GM12878 (cell line): ENCODE data around the gene VWA8. TPM values are rescaled to one million over a fixed set of nuclear protein-coding genes. Genes with fewer than 3 reads are reported as not detected.

Experiments
- ATAC-seq: fragments of 200-7000 bp; cut with Tn5 transposase; 3 replicates; pipeline ENCODE4 v1.9.1; 2020; ENCODE audit warnings: mild to moderate bottlenecking, moderate library complexity
- BruUV-seq: library from RNA; stranded (reverse); fragments of 400-500 nt; replicated peaks from 2 replicates; lab custom pipeline; 2021; lab: Mats Ljungman, UMichigan
- CTCF ChIA-PET: fragments of 300-600 bp; sonication (Branson Sonifier 250); formaldehyde crosslinking; extraction: SDS; loops from one replicate; lab custom pipeline; 2021; ENCODE audit warnings: inconsistent platforms; lab: Yijun Ruan, JAX
- POLR2A ChIA-PET: fragments of 350-600 bp; formaldehyde crosslinking; extraction: SDS; loops from one replicate; lab custom pipeline; 2021; ENCODE audit warnings: inconsistent platforms; lab: Charles Lee
- RAD21 ChIA-PET: fragments of 300-600 bp; sonication (Branson Sonifier 250); formaldehyde crosslinking; loops from one replicate; lab custom pipeline; 2023; ENCODE audit warnings: antibody characterized with exemption; ENCODE audit not compliant: unreplicated experiment; lab: Charles Lee
- SMC1A ChIA-PET: fragments of 300-600 bp; sonication (Branson Sonifier 250); formaldehyde crosslinking; loops from one replicate; lab custom pipeline; 2023; ENCODE audit not compliant: unreplicated experiment, uncharacterized antibody; lab: Charles Lee
- DNase-seq: peaks from one replicate; pipeline ENCODE4 v3.0.0-alpha.2; 2011; ENCODE audit warnings: low read depth, low spot score
- FAIRE-seq: peaks from 3 replicates; lab custom pipeline; 2011; peaks lifted over from hg19 to GRCh38; lab: Jason Lieb, UNC
- H2AFZ ChIP-seq: 2 replicates; pipeline ENCODE4 v1.6.0; 2011; ENCODE audit warnings: low read depth, low read length, control low read depth; ENCODE audit not compliant: control insufficient read depth
- H3K27ac ChIP-seq: 2 replicates; pipeline ENCODE4 v1.5.1; 2011; ENCODE audit warnings: control low read depth; ENCODE audit not compliant: control insufficient read depth, insufficient read depth
- H3K27me3 ChIP-seq, 2 experiments: replicated peaks in 1 of 2; 2 replicates each; pipeline versions ENCODE4 v1.6.0 to v1.6.1; 2011; ENCODE audit warnings: low read length in 1 of 2; ENCODE audit not compliant: control insufficient read depth in 2 of 2, insufficient read depth in 2 of 2
- H3K36me3 ChIP-seq, 2 experiments: 2 replicates each; pipeline ENCODE4 v1.5.1; 2011; ENCODE audit warnings: low read length in 1 of 2; ENCODE audit not compliant: control insufficient read depth in 2 of 2, insufficient read depth in 2 of 2
- H3K4me1 ChIP-seq: 2 replicates; pipeline ENCODE4 v1.6.1; 2011; ENCODE audit warnings: mild to moderate bottlenecking, low read length, moderate library complexity, mixed read lengths; ENCODE audit not compliant: control insufficient read depth, insufficient read depth
- H3K4me2 ChIP-seq: 2 replicates; pipeline ENCODE4 v1.6.0; 2011; ENCODE audit warnings: control low read depth; ENCODE audit not compliant: control insufficient read depth, insufficient read depth
- H3K4me3 ChIP-seq: fragments of 200-600 bp; sonication (generic); 2 replicates; pipeline ENCODE4 v1.5.1; 2016
- H3K79me2 ChIP-seq: 2 replicates; pipeline ENCODE4 v1.6.0; 2011; ENCODE audit warnings: low read length; ENCODE audit not compliant: control insufficient read depth, insufficient read depth
- H3K9ac ChIP-seq: 2 replicates; pipeline ENCODE4 v1.8.0; 2011; ENCODE audit warnings: low read length, control low read depth, mixed read lengths; ENCODE audit not compliant: control insufficient read depth, insufficient read depth
- H3K9me3 ChIP-seq: replicated peaks from 3 replicates; pipeline ENCODE4 v1.5.1; 2011; ENCODE audit warnings: mild to moderate bottlenecking, low read length; ENCODE audit not compliant: control insufficient read depth, insufficient read depth
- H4K20me1 ChIP-seq: 2 replicates; pipeline ENCODE4 v1.6.0; 2011; ENCODE audit not compliant: control insufficient read depth, insufficient read depth
- BMI1 ChIP-seq: fragments of 450-650 bp; IDR thresholded peaks from 2 replicates; pipeline ENCODE4 v1.6.1; 2016; ENCODE audit warnings: mild to moderate bottlenecking, moderate library complexity, borderline replicate concordance
- CBX5 ChIP-seq: sonication (generic); IDR thresholded peaks from 2 replicates; pipeline ENCODE4 v1.6.1; 2016; ENCODE audit warnings: low read depth, moderate library complexity, mild to moderate bottlenecking, inconsistent platforms
- CHD4 ChIP-seq: fragments of 200-600 bp; sonication (generic); IDR thresholded peaks from 2 replicates; pipeline ENCODE4 v1.6.1; 2016; ENCODE audit warnings: mild to moderate bottlenecking
- FOXM1 ChIP-seq: IDR thresholded peaks from 2 replicates; pipeline ENCODE4 v1.6.1; 2012; ENCODE audit warnings: low read depth, mild to moderate bottlenecking, inconsistent platforms, low read length, moderate library complexity
- KAT2A ChIP-seq: conservative IDR thresholded peaks from 2 replicates; pipeline ENCODE4 v1.6.1; 2011; ENCODE audit warnings: low read depth, low read length; ENCODE audit not compliant: control insufficient read depth
- MXI1 ChIP-seq: fragments of 150-350 bp; IDR thresholded peaks from 2 replicates; pipeline ENCODE4 v1.6.1; 2011; ENCODE audit warnings: low read depth, mild to moderate bottlenecking, inconsistent platforms, low read length, improper control_type of control experiment
- NFXL1 ChIP-seq: fragments of 450-650 bp; IDR thresholded peaks from 2 replicates; pipeline ENCODE4 v1.6.1; 2017; ENCODE audit warnings: antibody characterized with exemption, mild to moderate bottlenecking, borderline replicate concordance
- PAX5 ChIP-seq: IDR thresholded peaks from 2 replicates; pipeline ENCODE4 v1.6.1; 2011; ENCODE audit warnings: low read depth, low read length, borderline replicate concordance
- PKNOX1 ChIP-seq: fragments of 450-650 bp; IDR thresholded peaks from 2 replicates; pipeline ENCODE4 v1.6.1; 2016; ENCODE audit warnings: mild to moderate bottlenecking
- RAD21 ChIP-seq: IDR thresholded peaks from 2 replicates; pipeline ENCODE4 v1.6.1; 2011; ENCODE audit warnings: mild to moderate bottlenecking, low read depth, low read length, moderate library complexity; ENCODE audit not compliant: insufficient read depth
- RFX5 ChIP-seq: IDR thresholded peaks from 2 replicates; pipeline ENCODE4 v1.6.1; 2011; ENCODE audit warnings: low read depth, low read length, improper control_type of control experiment
- SMAD1 ChIP-seq: fragments of 450-650 bp; IDR thresholded peaks from 2 replicates; pipeline ENCODE4 v1.6.1; 2018; ENCODE audit warnings: mild to moderate bottlenecking, low read depth; ENCODE audit not compliant: partially characterized antibody
- SP1 ChIP-seq: IDR thresholded peaks from one replicate; pipeline ENCODE4 v1.6.1; 2011; ENCODE audit warnings: low read depth, low read length
- ZBED1 ChIP-seq: IDR thresholded peaks from 2 replicates; pipeline ENCODE4 v1.6.1; 2016; ENCODE audit warnings: borderline replicate concordance
- ZNF217 ChIP-seq: fragments of 450-650 bp; IDR thresholded peaks from 2 replicates; pipeline ENCODE4 v1.6.1; 2017; ENCODE audit warnings: antibody characterized with exemption, mild to moderate bottlenecking
- WGBS: methylation state at CpG from one replicate; pipeline ENCODE4 v1.1.6; 2016; ENCODE audit warnings: low lambda C conversion rate; ENCODE audit not compliant: insufficient replicate concordance, insufficient coverage; ENCODE audit errors: missing lambda C conversion rate; 5-methylcytosine and 5-hydroxymethylcytosine counted together
- in situ Hi-C: fragments of 300-500 bp; cut with MboI; formaldehyde crosslinking; loops from 9 replicates; pipeline ENCODE4 v1.14.3; 2018; ENCODE audit warnings: mixed read lengths
- intact Hi-C: fragments of 100-400 bp; cut with micrococcal nuclease; formaldehyde crosslinking; loops from one replicate; pipeline ENCODE4 v1.14.2; 2022; ENCODE audit not compliant: unreplicated experiment
- polyA plus RNA-seq, 11 experiments: library from polyadenylated mRNA; depleted of rRNA in 4 of 11; unstranded in 6 of 11; stranded (reverse) in 5 of 11; fragments of >200 nt; fragmentation: Nextera tagmentation in 4 of 11; fragmentation: Illumina TruSeq in 1 of 11; extraction: Ambion mirVana in 4 of 11; extraction: Trizol in 1 of 11; gene quantifications; 1 replicate in 1 of 11; 2 replicates in 10 of 11; pipeline versions ENCODE4 v1.2.1 to v1.2.3, GENCODE V29; 2011 to 2016; ENCODE audit warnings: inconsistent platforms in 2 of 11, missing spikeins in 2 of 11, low read depth in 1 of 11
- total RNA-seq, 4 experiments: library from RNA; depleted of rRNA in 3 of 4; stranded (reverse); fragments of >200 nt in 3 of 4; fragmentation: Illumina TruSeq in 1 of 4; extraction: Trizol in 1 of 4; gene quantifications; 2 replicates each; pipeline versions ENCODE4 v1.2.1 to v1.2.3, GENCODE V29; 2013 to 2021

Gene VWA8
- total and polyA plus RNA-seq, 10 of the 15 experiments (the other 5 are each of a cell fraction or from before 2014, with no cell fraction given), result 3.0 to 21.8 (median 13.5) TPM

DNA sequence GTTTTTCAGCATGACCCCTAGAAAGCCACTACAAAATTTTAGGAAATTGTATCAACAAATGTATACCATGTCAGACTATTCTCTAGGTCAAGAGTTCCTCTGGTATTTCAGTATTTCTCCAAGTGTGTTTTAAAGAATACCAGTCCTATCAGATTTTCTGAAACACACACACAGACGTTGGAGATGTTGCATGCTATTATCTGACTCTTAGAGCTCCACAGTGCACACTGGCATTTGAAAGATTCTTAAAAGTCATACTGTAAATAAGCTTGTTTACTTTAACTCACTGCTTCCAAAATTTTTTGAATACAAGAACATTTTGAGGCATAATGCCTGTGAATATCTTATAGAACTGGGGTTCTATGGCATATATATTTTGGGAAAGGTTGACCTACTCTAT, 33.8 kb upstream of the VWA8 start (continued):
- TF ChIP-seq PKNOX1 (no peak), ZNF217 (no peak), SMAD1 (no peak)

DNA sequence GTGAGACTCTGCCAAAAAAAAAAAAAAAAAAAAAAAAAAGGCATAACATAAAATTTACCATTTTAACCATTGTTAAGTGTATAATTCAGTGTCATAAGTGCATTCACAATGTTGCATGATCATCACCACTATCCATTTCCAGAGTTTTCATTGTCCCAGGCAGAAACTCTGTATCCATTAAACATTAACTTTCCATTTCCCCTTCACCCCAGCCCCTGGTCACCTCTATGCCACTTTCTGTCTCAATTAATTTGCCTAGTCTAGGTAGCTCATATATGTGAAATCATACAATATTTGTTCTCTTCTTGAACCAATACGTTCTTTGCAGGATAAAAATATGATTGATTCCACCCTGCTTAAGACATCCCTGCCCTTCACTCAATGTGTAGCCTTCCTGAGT, 31.0 kb upstream of the VWA8 start:
- H2AFZ ChIP-seq, result no peak overlapping the region
- BruUV-seq, result no TSS peak
- H3K4me1 ChIP-seq, result no peaks in the 10 kb centered on the region
- H3K79me2 ChIP-seq, result no peaks in the 10 kb centered on the region
- no peak for ATAC-seq
- no peaks in the 10 kb centered on the region for H3K36me3 ChIP-seq
- WGBS, result 53% methylated on average over 1 of the region's 1 CpG
- intact Hi-C loops, result no loop called here
- H3K4me3 ChIP-seq, result no peak overlapping the region
- in situ Hi-C loops, result no loop called here
- no peak overlapping the region for H3K4me2 ChIP-seq
- no peak overlapping the region for H3K27ac ChIP-seq
- no peak for DNase-seq
- RAD21 ChIA-PET, result no interaction called here
- no peak for TF ChIP-seq KAT2A
- TF ChIP-seq CBX5, result no peak
- TF ChIP-seq RFX5, result no peak
- no peak for TF ChIP-seq PAX5
- TF ChIP-seq MXI1, result no peak
- no peak for TF ChIP-seq ZBED1
- TF ChIP-seq SP1, result no peak
- TF ChIP-seq RAD21, result no peak
- no peak for TF ChIP-seq CHD4
- TF ChIP-seq FOXM1, result no peak
- TF ChIP-seq NFXL1, result no peak
- TF ChIP-seq BMI1, result no peak
- TF ChIP-seq, all 136 proteins: peak for 0
- H3K27me3 ChIP-seq, result no peaks in the 10 kb centered on the region
- FAIRE-seq, result no peak
- H3K9me3 ChIP-seq, result no peaks in the 10 kb centered on the region
- SMC1A ChIA-PET, result no interaction called here
- CTCF ChIA-PET, result interaction anchor here (0.6 kb wide), 1 partner anchor 1339 kb away, joined by 3 read pairs; no protein-coding TSS in a partner anchor
- POLR2A ChIA-PET, result no interaction called here
- no peaks in the 10 kb centered on the region for H4K20me1 ChIP-seq
- no peak overlapping the region for H3K9ac ChIP-seq
